OCI-LY7 (cell line): ENCODE data around the gene PALLD. TPM values are rescaled to one million over a fixed set of nuclear protein-coding genes. Genes with fewer than 3 reads are reported as not detected.
A peak's percentile ranks its signal among the peaks of the same experiment; 100 is the strongest.

ENCODE experiments used
- BruUV-seq: library from RNA; stranded (reverse); fragments of 400-500 nt; replicated peaks from 2 replicates; lab custom pipeline; 2021; lab: Mats Ljungman, UMichigan
- CTCF ChIA-PET: fragments of 300-600 bp; sonication (Branson Sonifier 250); formaldehyde crosslinking; loops from one replicate; lab custom pipeline; 2022; ENCODE audit warnings: antibody characterized with exemption; ENCODE audit not compliant: unreplicated experiment; lab: Charles Lee
- POLR2A ChIA-PET: fragments of 300-600 bp; sonication (Branson Sonifier 250); formaldehyde crosslinking; loops from one replicate; lab custom pipeline; 2022; ENCODE audit warnings: antibody characterized with exemption; lab: Charles Lee
- DNase-seq: peaks from one replicate; pipeline ENCODE4 v3.0.0-alpha.2; 2015; ENCODE audit warnings: low spot score
- H2AFZ ChIP-seq: fragments of 200-600 bp; sonication (generic), shearing (Covaris generic); 2 replicates; pipeline ENCODE4 v1.6.1; 2014; ENCODE audit warnings: mild to moderate bottlenecking, antibody characterized with exemption, low read length, moderate library complexity
- H3K27ac ChIP-seq: fragments of 200-600 bp; sonication (generic); 2 replicates; pipeline ENCODE4 v1.5.1; 2014; ENCODE audit warnings: mixed run types, low read depth, mild to moderate bottlenecking, moderate library complexity, low read length, inconsistent platforms; ENCODE audit not compliant: poor library complexity, severe bottlenecking
- H3K36me3 ChIP-seq: fragments of 200-600 bp; sonication (generic); 2 replicates; pipeline ENCODE4 v1.6.1; 2014; ENCODE audit warnings: mild to moderate bottlenecking, antibody characterized with exemption, low read length, moderate library complexity, mixed read lengths; ENCODE audit not compliant: insufficient read depth
- H3K4me1 ChIP-seq: fragments of 200-600 bp; sonication (generic); 2 replicates; pipeline ENCODE4 v1.5.1; 2014; ENCODE audit warnings: mild to moderate bottlenecking, low read length; ENCODE audit not compliant: insufficient read depth, poor library complexity, severe bottlenecking
- H3K4me2 ChIP-seq: fragments of 200-600 bp; sonication (generic); 2 replicates; pipeline ENCODE4 v1.6.1; 2014; ENCODE audit warnings: mild to moderate bottlenecking, low read length
- H3K4me3 ChIP-seq: fragments of 200-600 bp; sonication (generic); 2 replicates; pipeline ENCODE4 v1.5.1; 2014; ENCODE audit warnings: mild to moderate bottlenecking, low read depth, low read length; ENCODE audit not compliant: poor library complexity, severe bottlenecking
- H3K79me2 ChIP-seq: fragments of 200-600 bp; sonication (generic); 2 replicates; pipeline ENCODE4 v1.6.1; 2016; ENCODE audit warnings: low read depth, mild to moderate bottlenecking, low read length, moderate library complexity, mixed read lengths; ENCODE audit not compliant: insufficient read depth
- H3K9me2 ChIP-seq: fragments of 200-600 bp; sonication (generic); 2 replicates; pipeline ENCODE4 v1.6.1; 2016; ENCODE audit warnings: mild to moderate bottlenecking, low read length, mixed read lengths; ENCODE audit not compliant: insufficient read depth
- H3K9me3 ChIP-seq: fragments of 200-600 bp; sonication (generic); 2 replicates; pipeline ENCODE4 v1.6.1; 2014; ENCODE audit warnings: mild to moderate bottlenecking, mixed run types, low read length, mixed read lengths
- H4K20me1 ChIP-seq: fragments of 200-600 bp; sonication (generic); 2 replicates; pipeline ENCODE4 v1.6.1; 2014; ENCODE audit warnings: mild to moderate bottlenecking, antibody characterized with exemption, low read length, moderate library complexity, mixed read lengths; ENCODE audit not compliant: insufficient read depth
- CTCF ChIP-seq: fragments of 200-600 bp; sonication (generic); conservative IDR thresholded peaks from 2 replicates; pipeline ENCODE4 v1.5.1; 2014; ENCODE audit warnings: mild to moderate bottlenecking, antibody characterized with exemption, low read length, moderate library complexity, mixed read lengths
- EZH2phosphoT487 ChIP-seq: fragments of 200-600 bp; sonication (generic); IDR thresholded peaks from 2 replicates; pipeline ENCODE4 v1.6.1; 2018; ENCODE audit warnings: low read depth, borderline replicate concordance, mild to moderate bottlenecking, mixed run types, antibody characterized with exemption, low read length, moderate library complexity, mixed read lengths
- intact Hi-C: fragments of 100-400 bp; cut with micrococcal nuclease; formaldehyde crosslinking; loops from one replicate; pipeline ENCODE4 v1.10.0; 2022; ENCODE audit not compliant: unreplicated experiment
- total RNA-seq, 2 experiments: library from RNA; depleted of rRNA in 1 of 2; stranded (reverse); fragments of >200 nt in 1 of 2; shearing (Covaris generic) in 1 of 2; gene quantifications; 2 replicates each; pipeline ENCODE4 v1.2.3, GENCODE V29; 2014 to 2022

The PALLD gene
- total RNA-seq, 2 experiments from 2014 or later = 0.73 to 2.8 TPM

- DNase-seq = no peak
- Histone ChIP-seq H2AFZ (peak overlapping the region; percentile 34; the same call in 1 of the 2 replicates), H3K9me2 (no peaks in the 10 kb centered on the region), H3K4me3 (no peak overlapping the region), H3K36me3 (no peaks in the 10 kb centered on the region), H3K9me3 (no peaks in the 10 kb centered on the region), H3K4me2 (no peak overlapping the region), H3K4me1 (no peaks in the 10 kb centered on the region), H3K27ac (no peak overlapping the region), H4K20me1 (no peaks in the 10 kb centered on the region), H3K79me2 (no peaks in the 10 kb centered on the region)
- intact Hi-C loops = no loop called here
- TF ChIP-seq CTCF (no peak), EZH2phosphoT487 (no peak)
- ChIA-PET CTCF (no interaction called here), POLR2A (interaction anchor here (0.6 to 1.6 kb wide), 5 partner anchors 9 to 694 kb away, joined by 3 to 8 read pairs (median 4); partner anchors contain the start of gene CBR4)
- no TSS peak for BruUV-seq
These were observed 352.3 kb downstream of the PALLD start for GRCh38 chr4:168849030-168849675.

GRCh38 chr4:168849997-168850396 lies 353.1 kb downstream of the PALLD start:
- Histone ChIP-seq H3K4me1 (no peaks in the 10 kb centered on the region), H3K4me2 (no peak overlapping the region), H3K27ac (no peak overlapping the region), H3K4me3 (no peak overlapping the region), H2AFZ (no peak overlapping the region), H3K9me2 (no peaks in the 10 kb centered on the region), H3K36me3 (no peaks in the 10 kb centered on the region), H3K9me3 (no peaks in the 10 kb centered on the region), H4K20me1 (no peaks in the 10 kb centered on the region), H3K79me2 (no peaks in the 10 kb centered on the region)
- intact Hi-C loops = no loop called here
- CTCF ChIA-PET = no interaction called here
- no TSS peak for BruUV-seq
- POLR2A ChIA-PET = interaction anchor here (0.6 to 0.7 kb wide), 2 partner anchors 14 to 695 kb away, joined by 3 read pairs; no protein-coding TSS in a partner anchor
- TF ChIP-seq CTCF (no peak), EZH2phosphoT487 (no peak)
- no peak for DNase-seq

GRCh38 chr4:168852387-168852786 lies 355.5 kb downstream of the PALLD start:
- no peak for DNase-seq
- no peak overlapping the region for H3K27ac ChIP-seq
- CTCF ChIA-PET = interaction anchor here (0.8 kb wide), 1 partner anchor 29 kb away, joined by 3 read pairs; no protein-coding TSS in a partner anchor
- no peaks in the 10 kb centered on the region for H3K4me1 ChIP-seq
- intact Hi-C loops = no loop called here
- no peak overlapping the region for H3K4me3 ChIP-seq
- no peaks in the 10 kb centered on the region for H3K9me3 ChIP-seq
- POLR2A ChIA-PET = interaction anchor here (0.6 to 1.2 kb wide), 5 partner anchors 12 to 22 kb away, joined by 3 to 5 read pairs (median 3); no protein-coding TSS in a partner anchor
- BruUV-seq = no TSS peak
- H3K79me2 ChIP-seq = no peaks in the 10 kb centered on the region
- H2AFZ ChIP-seq = no peak overlapping the region
- H4K20me1 ChIP-seq = no peaks in the 10 kb centered on the region
- no peaks in the 10 kb centered on the region for H3K9me2 ChIP-seq
- no peak overlapping the region for H3K4me2 ChIP-seq
- H3K36me3 ChIP-seq = no peaks in the 10 kb centered on the region
- no peak for TF ChIP-seq CTCF
- no peak for TF ChIP-seq EZH2phosphoT487
